HG03103 (cell line): ENCODE data around the gene CADPS2.

Experiments used
- ATAC-seq: cut with Tn5 transposase; IDR thresholded peaks from one replicate; pipeline ENCODE4 v1.9.1; 2021; ENCODE audit warnings: low read depth; ENCODE audit not compliant: unreplicated experiment

Gene CADPS2

GRCh38 chr7:122549578-122549977 is 336.7 kb downstream of the CADPS2 start:
- ATAC-seq = no peak

GRCh38 chr7:122546496-122546895 is 339.8 kb downstream of the CADPS2 start:
- no peak for ATAC-seq

GRCh38 chr7:122544463-122544862 is 341.8 kb downstream of the CADPS2 start:
- ATAC-seq = peak; percentile 99

- no peak for ATAC-seq
Measured at GRCh38 chr7:122543891-122544290, 342.4 kb downstream of the CADPS2 start.

GRCh38 chr7:122543166-122543565 is 343.1 kb downstream of the CADPS2 start:
- ATAC-seq = no peak

- ATAC-seq = no peak
Measured at GRCh38 chr7:122535086-122535485, 351.2 kb downstream of the CADPS2 start.

GRCh38 chr7:122532406-122533269 is 353.6 kb downstream of the CADPS2 start:
- no peak for ATAC-seq

GRCh38 chr7:122528879-122529481 is 357.3 kb downstream of the CADPS2 start:
- no peak for ATAC-seq

- no peak for ATAC-seq
Measured at GRCh38 chr7:122525355-122525754, 360.9 kb downstream of the CADPS2 start.

GRCh38 chr7:122521767-122522166 is 364.5 kb downstream of the CADPS2 start:
- ATAC-seq = no peak

- ATAC-seq = no peak
Measured at GRCh38 chr7:122520971-122521555, 365.2 kb downstream of the CADPS2 start.

GRCh38 chr7:122518488-122518887 is 367.8 kb downstream of the CADPS2 start:
- no peak for ATAC-seq

- no peak for ATAC-seq
Measured at GRCh38 chr7:122517576-122517975, 368.7 kb downstream of the CADPS2 start.

- no peak for ATAC-seq
Measured at GRCh38 chr7:122515404-122515803, 370.9 kb downstream of the CADPS2 start.

- no peak for ATAC-seq
Measured at GRCh38 chr7:122511268-122511667, 375.0 kb downstream of the CADPS2 start.

GRCh38 chr7:122507591-122507990 is 378.7 kb downstream of the CADPS2 start:
- ATAC-seq = no peak

GRCh38 chr7:122492007-122492406 is 394.3 kb downstream of the CADPS2 start:
- no peak for ATAC-seq

- no peak for ATAC-seq
Measured at GRCh38 chr7:122488241-122488640, 398.0 kb downstream of the CADPS2 start.

- ATAC-seq = no peak
Measured at GRCh38 chr7:122487131-122487530, 399.1 kb downstream of the CADPS2 start.

- no peak for ATAC-seq
Measured at GRCh38 chr7:122485856-122486255, 400.4 kb downstream of the CADPS2 start.

GRCh38 chr7:122482212-122482611 is 404.0 kb downstream of the CADPS2 start:
- no peak for ATAC-seq

- no peak for ATAC-seq
Measured at GRCh38 chr7:122470859-122471258, 415.4 kb downstream of the CADPS2 start.
